HG02763 (cell line): ENCODE data around the gene LARGE1.
"Not testable (repeated sequence)": the region's sequence is repeated elsewhere in the genome, so short reads cannot be mapped to it uniquely, and the experiment has no call there.

Experiments used
- ATAC-seq: cut with Tn5 transposase; IDR thresholded peaks from one replicate; pipeline ENCODE4 v1.9.1; 2021; ENCODE audit warnings: mild to moderate bottlenecking, moderate library complexity; ENCODE audit not compliant: unreplicated experiment

The LARGE1 gene

DNA sequence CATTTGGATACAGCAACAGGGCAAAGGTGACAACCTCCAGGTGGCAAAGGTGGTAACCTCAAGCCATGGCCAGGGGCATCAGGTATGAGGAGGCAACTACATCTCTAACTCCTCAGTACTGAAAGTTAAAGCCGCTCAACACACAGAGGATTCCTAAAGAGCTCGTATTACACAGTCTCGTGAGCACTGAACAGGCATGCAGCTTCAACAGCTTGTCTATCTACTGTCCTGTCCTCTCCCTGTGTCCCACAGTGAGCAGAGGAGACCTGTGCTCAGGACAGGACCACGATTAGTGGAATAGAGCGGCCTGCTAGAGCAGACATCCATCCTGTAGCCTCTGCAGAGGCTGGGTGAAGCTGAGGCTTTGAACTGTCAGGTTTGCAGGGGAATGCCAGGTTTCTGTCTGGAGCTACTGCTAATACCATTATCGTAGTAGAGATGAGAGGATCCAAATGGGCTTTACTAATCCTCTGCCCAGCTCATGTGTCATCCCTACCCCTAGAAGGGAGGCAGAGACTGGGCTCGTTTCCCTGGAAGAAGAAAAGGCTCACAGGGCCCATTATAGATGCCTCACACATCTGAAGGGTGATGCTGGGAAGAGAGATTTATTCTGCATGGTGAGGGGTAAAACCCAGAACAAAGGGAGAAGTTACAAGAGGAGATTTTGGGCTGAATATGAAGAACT lies 415.2 kb downstream of the LARGE1 start:
- no peak for ATAC-seq

DNA sequence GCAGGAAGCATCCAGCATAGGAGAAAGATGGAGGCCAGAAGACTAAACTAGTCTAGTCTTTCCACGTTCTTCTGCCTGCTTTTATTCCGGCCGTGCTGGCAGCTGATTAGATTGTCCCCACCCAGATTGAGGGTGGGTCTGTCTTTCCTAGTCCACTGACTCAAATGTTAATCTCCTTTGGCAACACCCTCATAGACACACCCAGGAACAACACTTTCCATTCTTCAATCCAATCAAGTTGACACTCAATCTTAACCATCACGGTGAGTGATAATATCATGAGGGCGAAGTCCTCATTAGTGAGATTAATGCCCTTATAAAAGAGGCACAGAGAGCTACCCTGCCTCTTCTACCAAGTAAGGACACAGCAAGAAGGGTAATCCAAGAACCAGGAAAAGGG lies 424.2 kb downstream of the LARGE1 start:
- ATAC-seq: no peak

GRCh38 chr22:33493476-33494205 lies 426.6 kb downstream of the LARGE1 start:
- no peak for ATAC-seq

GRCh38 chr22:33492210-33492651 lies 428.0 kb downstream of the LARGE1 start:
- ATAC-seq: no peak

GRCh38 chr22:33487041-33487716 lies 433.1 kb downstream of the LARGE1 start:
- ATAC-seq: no peak

DNA sequence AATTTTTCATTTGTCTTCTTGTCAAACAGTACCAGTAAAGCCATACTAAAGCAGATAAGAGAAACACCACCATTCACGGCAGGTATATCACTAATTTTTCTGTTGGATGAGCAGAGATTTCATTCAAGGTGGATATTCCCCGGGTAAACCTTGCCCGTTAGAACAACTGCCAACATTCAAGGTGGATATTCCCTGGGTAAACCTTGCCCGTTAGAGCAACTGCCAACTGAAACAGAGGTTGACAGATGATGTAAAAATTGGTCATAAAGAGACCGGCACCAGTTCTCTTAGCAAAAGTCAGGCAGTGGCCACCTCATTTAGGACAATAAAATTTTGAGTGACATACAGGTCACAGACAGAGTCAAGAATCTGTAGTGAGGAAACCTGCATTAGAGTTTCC lies 438.7 kb downstream of the LARGE1 start:
- ATAC-seq: no peak

DNA sequence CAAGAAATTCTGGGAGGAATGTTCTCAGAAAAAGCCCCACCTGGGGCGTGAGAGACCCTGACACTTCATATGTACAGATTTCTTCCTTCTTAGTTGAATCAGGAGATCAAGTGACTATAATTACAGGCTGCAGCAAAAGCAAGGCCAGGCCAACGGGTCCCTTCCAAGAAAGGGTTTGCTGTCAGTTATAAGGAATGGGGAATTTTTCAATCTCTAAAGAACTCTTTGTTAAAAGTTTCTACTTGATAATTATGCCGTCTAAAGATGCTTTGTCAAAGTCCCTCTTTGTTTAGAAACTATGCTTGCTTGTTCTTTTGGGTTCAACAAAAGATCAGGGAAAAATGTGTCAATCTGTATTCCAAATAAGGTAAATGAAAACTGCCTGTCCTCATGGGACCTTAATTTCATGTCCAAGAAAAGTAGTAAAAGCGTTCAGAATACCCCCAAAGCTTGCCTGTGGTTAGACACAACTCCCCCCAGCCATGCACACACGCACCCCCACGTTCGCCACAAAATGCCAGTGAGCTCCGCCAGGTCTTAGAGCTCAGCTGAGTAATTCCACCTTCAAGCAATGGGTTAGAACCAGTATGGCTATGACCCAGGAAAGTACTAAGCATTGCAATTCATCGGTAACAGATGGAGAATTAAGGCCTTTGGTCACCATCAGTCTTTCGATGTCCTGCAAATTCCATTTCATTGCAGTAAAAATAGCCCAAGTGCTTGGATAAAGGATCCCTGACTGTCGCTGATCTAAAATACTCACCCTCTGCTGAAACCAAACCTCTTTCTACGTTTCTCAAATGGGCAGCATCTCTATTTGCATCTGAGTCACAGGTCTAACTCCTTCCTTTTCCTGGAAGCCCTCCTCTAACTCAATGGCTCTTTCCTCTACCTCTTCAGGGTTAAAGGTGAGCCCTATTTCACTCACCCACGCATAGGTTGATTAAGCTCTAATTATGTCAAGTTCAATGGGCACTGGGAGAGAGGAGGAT lies 442.9 kb downstream of the LARGE1 start:
- no peak for ATAC-seq

DNA sequence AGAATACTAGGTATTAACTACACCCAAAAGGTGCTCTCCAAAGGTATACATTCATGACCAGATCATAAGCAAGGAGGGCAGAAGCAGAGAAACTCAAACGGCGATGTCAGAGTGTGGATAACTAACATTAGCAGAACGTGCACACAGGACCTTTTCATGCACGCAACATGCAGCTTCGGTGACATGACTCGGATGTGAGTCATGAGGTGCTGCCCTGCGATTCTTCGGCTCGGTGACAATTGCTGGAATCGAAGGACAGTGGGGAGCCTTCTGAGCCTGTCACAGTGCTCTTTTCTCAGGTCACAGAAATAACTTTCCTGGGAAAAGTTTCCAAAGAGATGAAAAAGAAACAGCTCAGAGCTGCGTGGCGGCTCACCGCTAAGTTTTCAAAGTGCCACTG lies 443.6 kb downstream of the LARGE1 start:
- ATAC-seq: no peak

GRCh38 chr22:33476206-33476605 lies 444.1 kb downstream of the LARGE1 start:
- no peak for ATAC-seq

- no peak for ATAC-seq
Observed at GRCh38 chr22:33474587-33474986, 445.7 kb downstream of the LARGE1 start.

DNA sequence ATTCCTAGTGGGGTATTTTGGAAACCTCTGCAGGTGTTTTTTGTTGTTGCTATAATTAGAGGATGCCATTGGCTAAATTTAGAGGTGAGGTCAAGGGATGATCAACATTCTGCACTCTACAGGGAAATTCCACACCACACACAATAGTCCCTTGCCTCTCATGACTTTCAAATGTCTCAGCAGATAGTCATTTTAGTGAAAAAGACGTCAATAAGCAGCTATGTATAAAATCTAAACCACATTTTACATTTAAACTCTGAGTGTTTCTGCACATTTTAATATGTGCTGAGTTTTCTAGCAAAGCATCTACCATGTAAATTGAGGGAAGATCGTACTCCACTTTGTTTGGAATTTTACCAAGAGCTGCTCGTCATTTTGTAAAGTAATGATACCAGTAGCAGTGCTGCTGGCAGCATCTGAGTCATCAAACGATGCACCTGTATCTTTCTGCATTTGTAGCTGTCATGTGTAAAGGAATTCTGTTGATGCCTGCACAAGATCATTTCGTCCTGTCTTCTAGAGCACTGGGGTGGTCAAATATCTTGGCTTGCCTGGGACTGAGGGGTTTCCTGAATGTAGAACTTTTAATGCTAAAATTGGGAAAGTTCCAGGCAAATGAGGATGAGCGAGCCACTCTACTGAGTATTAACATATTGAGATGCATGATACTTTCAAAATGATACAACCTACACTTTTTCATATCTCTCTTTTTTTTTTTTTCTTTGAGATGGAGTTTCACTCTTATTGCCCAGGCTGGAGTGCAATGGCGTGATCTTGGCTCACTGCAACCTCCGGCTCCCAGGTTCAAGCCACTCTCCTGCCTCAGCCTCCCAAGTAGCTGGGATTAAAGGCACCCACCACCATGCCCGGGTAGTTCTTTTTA lies 447.6 kb downstream of the LARGE1 start:
- ATAC-seq: peak; percentile 46

DNA sequence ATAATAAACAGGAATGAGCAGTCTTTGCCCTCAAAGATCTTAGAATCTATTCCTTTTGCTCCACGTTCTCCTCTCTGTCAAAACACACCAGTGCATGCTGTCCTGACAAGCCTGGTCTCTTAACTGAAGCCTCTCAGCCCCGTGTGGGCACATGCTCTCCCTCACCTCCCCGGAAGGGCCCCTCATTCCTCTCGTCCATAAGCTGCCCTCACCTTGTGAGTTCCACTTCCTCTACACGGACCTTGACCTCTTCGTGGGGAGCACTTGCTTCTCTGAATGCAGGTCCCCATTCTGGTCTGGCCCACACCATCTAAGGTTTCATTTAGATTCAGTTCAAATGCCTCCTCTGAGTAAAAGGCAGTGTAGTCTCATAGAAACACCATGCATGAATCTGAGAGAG lies 449.8 kb downstream of the LARGE1 start:
- no peak for ATAC-seq

DNA sequence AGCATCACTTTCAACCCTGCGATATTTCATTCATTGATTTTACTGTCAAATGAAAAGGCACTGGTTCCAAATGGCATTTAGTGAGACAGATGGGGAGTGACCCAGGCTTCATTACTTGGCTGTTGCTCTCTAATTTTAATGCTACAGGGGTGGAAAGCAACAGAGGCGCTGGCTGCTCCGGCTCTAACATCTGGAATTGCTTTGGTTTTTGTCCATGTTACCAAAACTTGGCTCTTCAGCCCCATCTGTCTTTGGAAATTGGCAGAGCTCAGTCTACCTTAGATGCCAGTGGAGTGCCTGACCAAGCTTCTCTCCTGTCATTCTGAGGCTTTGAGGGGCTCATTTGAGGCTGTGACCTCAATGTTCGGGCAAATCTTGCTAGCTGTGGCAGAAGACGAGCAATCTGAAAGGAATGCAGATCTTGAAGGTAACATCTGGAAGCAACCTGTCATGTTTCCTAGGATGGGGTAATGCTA lies 452.6 kb downstream of the LARGE1 start:
- ATAC-seq: no peak

GRCh38 chr22:33467080-33467479 lies 453.2 kb downstream of the LARGE1 start:
- no peak for ATAC-seq

- ATAC-seq: no peak
Observed at GRCh38 chr22:33465554-33465953, 454.7 kb downstream of the LARGE1 start.

- no peak for ATAC-seq
Observed at GRCh38 chr22:33464698-33465097, 455.6 kb downstream of the LARGE1 start.

- no peak for ATAC-seq
Observed at GRCh38 chr22:33461698-33462434, 458.4 kb downstream of the LARGE1 start.

DNA sequence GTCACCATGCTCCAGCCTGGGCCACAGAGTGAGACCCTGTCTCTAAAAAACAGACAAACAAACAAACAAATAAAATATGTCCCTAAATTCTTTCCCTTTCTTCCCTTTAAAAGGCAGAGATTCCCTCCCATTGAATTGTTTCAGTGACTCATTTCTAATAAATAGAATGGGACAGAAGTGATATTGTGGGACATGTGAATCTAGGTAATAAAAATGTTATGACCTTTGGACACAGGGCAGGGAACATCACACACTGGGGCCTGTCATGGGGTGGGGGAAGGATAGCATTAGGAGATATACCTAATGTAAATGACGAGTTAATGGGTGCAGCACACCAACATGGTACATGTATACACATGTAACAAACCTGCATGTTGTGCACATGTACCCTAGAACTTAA lies 459.0 kb downstream of the LARGE1 start:
- ATAC-seq: not testable (repeated sequence)

DNA sequence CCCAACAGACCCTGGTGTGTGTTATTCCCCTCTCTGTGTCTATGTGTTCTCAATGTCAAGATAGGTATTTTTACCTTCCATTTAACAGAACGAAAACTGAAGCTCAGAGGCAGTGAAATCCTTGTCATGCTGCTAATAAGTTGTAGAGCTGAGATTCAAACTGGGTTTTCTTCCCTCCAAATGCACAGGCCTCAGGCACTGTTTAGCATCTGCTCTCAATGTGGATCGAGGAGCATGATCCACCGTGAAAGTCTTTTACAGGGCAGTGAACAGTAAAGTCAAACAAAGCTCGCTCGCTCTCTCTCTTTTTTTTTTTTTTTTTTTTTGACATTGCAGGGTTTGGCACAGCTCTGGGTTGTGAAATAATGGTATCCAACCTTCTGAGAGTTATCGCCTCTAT lies 461.1 kb downstream of the LARGE1 start:
- ATAC-seq: no peak
